ENCODE measurements around the gene IQSEC3.

Gene IQSEC3

DNA sequence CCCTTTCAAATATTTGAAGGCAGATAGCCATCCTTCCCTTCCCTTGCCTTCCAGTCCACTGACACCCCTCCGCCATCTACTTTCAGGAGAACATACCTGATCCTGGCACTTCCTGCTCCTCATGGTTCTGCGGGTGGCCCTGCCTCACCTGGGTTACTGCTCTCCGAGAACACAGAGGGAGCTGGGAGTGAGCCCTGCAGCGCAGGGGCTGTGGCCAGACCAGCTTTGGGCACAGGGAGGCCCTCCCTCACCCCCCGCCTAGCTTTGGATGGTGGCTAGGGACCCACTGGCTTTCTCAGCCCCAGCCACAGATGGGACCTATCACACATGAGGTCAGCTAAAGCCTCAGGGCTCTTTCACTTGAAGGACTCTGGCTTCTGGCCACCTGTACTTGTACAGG lies 12.4 kb downstream of the IQSEC3 start:
- Histone ChIP-seq H3K79me2 (ENCODE audit: insufficient read depth, low read depth) (no peaks in the 10 kb centered on the region), H3K4me3 (IDR thresholded peaks at IDR 0.05; ENCODE audit: insufficient read depth, low read depth, low read length) (no peak overlapping the region), H3K4me2 (no peak overlapping the region), H3K9ac (no peak overlapping the region), H3K4me1 (ENCODE audit: low read depth, poor library complexity, severe bottlenecking) (no peaks in the 10 kb centered on the region), H4K20me1 (ENCODE audit: insufficient read depth) (no peaks in the 10 kb centered on the region), H3K27ac (no peak overlapping the region), H2AFZ (ENCODE audit: low read depth) (no peak overlapping the region), H3K27me3 (ENCODE audit: insufficient read depth, low read depth) (peaks cover 48% of the 10 kb centered on the region), H3K36me3 (ENCODE audit: insufficient read depth) (no peaks in the 10 kb centered on the region)
- no peak for TF ChIP-seq CTCF (conservative IDR thresholded peaks at IDR 0.05; ENCODE audit: low read depth, low read length)

DNA sequence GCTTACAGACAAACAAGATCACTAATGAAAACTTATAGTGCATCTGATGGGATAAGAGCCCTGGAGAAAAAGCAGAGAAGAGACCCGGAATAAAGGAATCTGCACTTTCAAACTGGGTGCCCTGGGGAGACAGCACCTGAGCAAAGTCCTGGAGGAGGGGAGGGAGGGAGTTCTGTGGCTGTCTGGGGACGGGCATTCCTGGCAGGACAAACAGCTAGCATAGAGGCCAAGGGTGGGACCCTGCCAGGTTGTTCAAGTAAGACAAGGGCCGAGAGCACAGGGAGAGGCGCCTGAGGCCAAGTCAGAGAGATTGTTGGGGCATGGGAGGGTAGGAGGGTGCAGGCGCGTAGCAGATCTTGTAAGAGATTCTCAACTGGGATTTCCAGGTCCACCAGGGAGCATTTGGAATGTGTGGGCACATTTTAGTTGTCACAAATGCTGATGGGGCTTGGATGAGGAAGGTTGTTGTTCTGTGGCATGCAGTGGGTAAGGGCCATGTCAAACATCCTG lies 14.2 kb downstream of the IQSEC3 start:
- Histone ChIP-seq H2AFZ (ENCODE audit: low read depth) (no peak overlapping the region), H3K9ac (no peak overlapping the region), H3K27ac (no peak overlapping the region), H3K36me3 (ENCODE audit: insufficient read depth) (no peaks in the 10 kb centered on the region), H3K4me2 (no peak overlapping the region), H3K79me2 (ENCODE audit: insufficient read depth, low read depth) (no peaks in the 10 kb centered on the region), H4K20me1 (ENCODE audit: insufficient read depth) (no peaks in the 10 kb centered on the region), H3K27me3 (ENCODE audit: insufficient read depth, low read depth) (peaks cover 41% of the 10 kb centered on the region), H3K4me3 (IDR thresholded peaks at IDR 0.05; ENCODE audit: insufficient read depth, low read depth, low read length) (no peak overlapping the region), H3K4me1 (ENCODE audit: low read depth, poor library complexity, severe bottlenecking) (no peaks in the 10 kb centered on the region)
- no peak for TF ChIP-seq CTCF (conservative IDR thresholded peaks at IDR 0.05; ENCODE audit: low read depth, low read length)

GRCh38 chr12:82740-83139 lies 16.2 kb downstream of the IQSEC3 start:
- TF ChIP-seq CTCF (conservative IDR thresholded peaks at IDR 0.05; ENCODE audit: low read depth, low read length), result no peak
- H2AFZ ChIP-seq (ENCODE audit: low read depth), result no peak overlapping the region
- H3K27ac ChIP-seq, result no peak overlapping the region
- H3K4me3 ChIP-seq (IDR thresholded peaks at IDR 0.05; ENCODE audit: insufficient read depth, low read depth, low read length), result no peak overlapping the region
- H3K4me1 ChIP-seq (ENCODE audit: low read depth, poor library complexity, severe bottlenecking), result no peaks in the 10 kb centered on the region
- H3K27me3 ChIP-seq (ENCODE audit: insufficient read depth, low read depth), result peaks cover 43% of the 10 kb centered on the region
- no peak overlapping the region for H3K9ac ChIP-seq
- no peak overlapping the region for H3K4me2 ChIP-seq
- H4K20me1 ChIP-seq (ENCODE audit: insufficient read depth), result no peaks in the 10 kb centered on the region
- no peaks in the 10 kb centered on the region for H3K36me3 ChIP-seq (ENCODE audit: insufficient read depth)
- no peaks in the 10 kb centered on the region for H3K79me2 ChIP-seq (ENCODE audit: insufficient read depth, low read depth)

- H2AFZ ChIP-seq (ENCODE audit: low read depth), result no peak overlapping the region
- no peaks in the 10 kb centered on the region for H3K36me3 ChIP-seq (ENCODE audit: insufficient read depth)
- TF ChIP-seq CTCF (conservative IDR thresholded peaks at IDR 0.05; ENCODE audit: low read depth, low read length), result no peak
- no peaks in the 10 kb centered on the region for H3K79me2 ChIP-seq (ENCODE audit: insufficient read depth, low read depth)
- H4K20me1 ChIP-seq (ENCODE audit: insufficient read depth), result no peaks in the 10 kb centered on the region
- H3K4me3 ChIP-seq (IDR thresholded peaks at IDR 0.05; ENCODE audit: insufficient read depth, low read depth, low read length), result no peak overlapping the region
- no peak overlapping the region for H3K9ac ChIP-seq
- peaks cover 44% of the 10 kb centered on the region for H3K27me3 ChIP-seq (ENCODE audit: insufficient read depth, low read depth)
- no peak overlapping the region for H3K4me2 ChIP-seq
- no peaks in the 10 kb centered on the region for H3K4me1 ChIP-seq (ENCODE audit: low read depth, poor library complexity, severe bottlenecking)
- H3K27ac ChIP-seq, result no peak overlapping the region
Measured at GRCh38 chr12:84056-84455, 17.5 kb downstream of the IQSEC3 start.
